Fibroblast of skin of right quadriceps (primary cell): ENCODE measurements around the gene SLC43A1.

ENCODE experiments used
- DNase-seq: peaks from one replicate; pipeline ENCODE4 v3.0.0-alpha.2; 2013

Gene SLC43A1

DNA sequence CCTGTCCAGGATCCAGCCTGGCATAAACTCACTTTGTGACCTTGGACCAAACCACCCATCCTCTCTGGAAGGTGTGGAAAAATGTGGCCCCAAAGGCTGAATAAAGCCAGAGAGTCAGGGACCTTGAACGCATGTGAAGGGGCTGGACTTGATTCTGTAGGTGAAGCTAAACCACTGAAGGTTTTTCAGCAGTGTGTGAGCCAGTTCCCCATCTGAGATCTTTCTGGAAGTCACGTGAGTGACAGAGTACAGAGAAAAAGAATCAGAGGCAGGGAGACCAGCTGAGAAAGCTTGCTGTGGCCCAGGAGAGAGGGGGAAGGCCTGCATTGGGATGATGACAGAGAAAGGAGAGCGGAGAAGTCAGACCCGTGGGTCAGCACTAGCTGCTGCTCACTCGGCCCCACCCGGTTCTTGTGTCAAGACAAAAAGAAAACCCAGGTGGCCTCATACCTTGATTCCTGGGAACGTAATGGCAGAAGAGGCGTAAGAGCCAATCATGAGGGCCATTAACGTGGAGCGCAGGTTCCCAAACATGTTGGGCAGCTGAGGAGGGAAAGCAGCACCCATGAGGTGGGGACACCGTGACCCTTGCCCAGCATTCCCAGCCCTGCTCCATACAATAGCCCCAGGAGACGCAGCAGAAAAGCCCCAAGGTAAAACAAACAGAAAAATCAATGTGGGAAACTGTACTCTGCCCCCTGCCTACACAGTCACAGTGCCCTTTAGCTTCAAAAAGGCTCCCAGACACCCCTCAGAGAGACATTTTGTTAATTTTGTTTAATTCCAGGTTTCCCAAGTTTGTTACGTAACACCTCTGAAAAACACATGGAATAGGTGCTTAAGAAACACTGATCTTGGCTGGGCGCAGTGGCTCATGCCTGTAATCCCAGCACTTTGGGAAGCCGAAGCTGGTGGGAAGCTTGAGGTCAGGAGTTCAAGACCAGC is 17.9 kb downstream of the SLC43A1 start:
- DNase-seq = no peak

GRCh38 chr11:57496109-57496820 is 19.2 kb downstream of the SLC43A1 start:
- no peak for DNase-seq

DNA sequence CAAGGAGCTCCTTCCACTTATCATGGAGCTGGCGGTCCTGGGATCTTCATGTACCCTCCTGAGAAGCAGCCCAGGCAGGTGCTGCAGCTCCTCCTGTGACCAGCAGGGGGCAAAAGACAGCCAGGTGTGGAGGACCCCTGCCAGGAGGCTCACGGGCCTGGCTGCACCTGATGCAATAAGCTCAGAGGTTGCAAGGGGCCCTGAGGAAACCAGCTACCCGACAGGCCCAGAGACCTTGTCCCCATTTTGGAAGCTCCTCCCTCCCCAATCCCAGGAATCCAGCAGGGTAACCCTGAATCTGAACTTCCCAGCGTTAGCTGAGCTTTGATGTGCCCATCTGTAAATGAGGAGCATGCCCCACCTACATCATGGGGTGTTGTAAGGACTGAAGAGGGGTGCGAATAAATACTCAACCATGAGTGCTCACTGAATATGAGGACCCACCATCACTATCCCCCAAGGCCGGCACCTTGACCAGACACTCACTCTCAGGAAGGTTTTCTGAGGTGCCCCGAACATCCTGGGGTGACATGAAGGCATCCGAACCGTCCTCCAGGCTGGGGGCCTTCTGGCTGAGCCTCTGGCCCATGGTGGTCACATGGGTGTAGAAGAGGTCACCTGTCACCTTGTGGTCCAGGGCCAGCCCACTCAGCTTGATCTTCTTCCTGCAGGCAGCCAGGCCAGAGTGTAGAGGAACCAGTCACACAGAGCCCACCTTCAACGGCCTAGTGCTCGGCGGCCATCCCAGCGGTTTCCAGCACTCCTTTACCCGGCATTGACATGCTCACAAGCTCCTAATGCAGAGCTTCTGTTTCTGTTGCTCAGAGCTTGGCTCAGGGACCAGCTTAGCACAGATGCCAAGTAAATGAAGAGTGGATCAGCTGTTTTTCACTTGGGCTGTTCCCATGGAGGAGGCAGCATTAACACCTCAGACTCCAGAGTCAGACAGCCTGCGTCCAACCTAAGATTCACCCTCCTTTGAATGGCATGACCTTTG is 21.7 kb downstream of the SLC43A1 start:
- DNase-seq = no peak

GRCh38 chr11:57491371-57492061 is 24.0 kb downstream of the SLC43A1 start:
- peak; percentile 24 for DNase-seq

DNA sequence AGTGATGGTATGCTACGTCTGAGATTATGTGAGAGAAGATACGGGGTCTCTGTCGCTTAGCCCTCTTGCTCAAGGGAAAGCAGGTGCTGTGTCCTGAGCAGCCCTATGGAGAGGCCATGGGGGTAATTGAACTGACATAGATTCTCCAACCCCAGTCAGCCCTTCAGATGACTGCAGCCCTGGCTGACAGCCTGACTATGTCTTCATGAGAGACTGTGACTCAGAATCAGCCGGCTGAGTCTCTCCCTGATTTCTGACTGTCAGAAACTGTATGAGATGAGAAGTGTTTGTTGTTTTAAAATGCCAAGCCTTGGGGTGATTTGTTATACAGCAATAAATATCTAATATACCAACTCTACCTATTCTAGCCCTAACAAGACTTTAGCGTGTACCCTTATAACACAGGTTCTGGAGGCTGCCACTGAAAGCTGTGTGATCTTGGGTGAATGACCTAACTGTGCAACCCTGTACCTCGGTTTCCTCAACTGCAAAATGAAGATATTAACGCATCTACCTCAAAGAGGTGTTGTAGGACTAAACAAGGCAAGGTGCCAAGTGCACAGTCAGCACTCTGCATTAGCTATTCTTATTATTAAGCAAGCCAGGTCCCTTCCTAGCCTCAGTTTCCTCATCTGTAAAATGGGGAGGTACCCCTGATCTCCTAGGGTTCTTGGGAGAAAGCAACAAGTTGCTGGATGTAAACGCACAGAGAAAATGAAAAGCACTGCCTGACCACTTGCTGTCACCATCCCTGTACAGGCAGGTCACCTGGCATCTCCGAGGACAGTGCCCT is 24.9 kb downstream of the SLC43A1 start:
- DNase-seq = no peak

DNA sequence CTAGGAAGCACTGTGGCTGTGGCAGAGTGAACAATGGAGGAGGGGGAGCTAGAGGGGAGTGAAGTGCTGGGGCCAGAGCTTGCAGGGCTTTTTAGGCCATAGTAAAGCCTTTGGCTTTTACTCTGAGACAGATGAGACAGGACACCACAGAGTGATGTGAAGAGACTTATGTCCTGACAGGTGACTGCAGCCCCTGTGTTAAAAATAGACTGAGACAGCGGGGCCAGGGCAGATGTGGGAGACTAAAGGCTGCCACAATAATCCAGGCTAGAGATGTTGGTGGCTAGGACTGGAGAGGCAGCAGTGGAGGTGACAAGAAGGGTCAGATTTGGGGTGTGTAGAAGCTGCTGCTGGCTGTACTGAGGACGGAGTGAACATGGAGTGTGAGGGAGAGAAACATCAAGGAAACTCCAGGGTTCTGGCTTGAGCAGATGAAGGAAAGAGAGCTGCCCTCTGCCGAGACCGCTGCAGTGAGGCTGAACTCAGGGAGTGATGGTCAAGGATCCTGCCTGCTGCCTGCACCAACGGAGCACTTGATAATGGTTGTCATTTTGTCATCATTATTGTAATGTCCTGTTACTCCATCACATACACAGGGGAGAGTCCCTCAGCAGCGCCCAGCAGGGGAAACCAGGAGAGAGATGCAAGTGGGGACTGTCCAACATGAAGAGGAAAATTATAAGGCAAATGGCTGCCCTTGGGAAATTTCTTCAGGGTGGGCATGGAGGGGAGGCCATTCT is 27.4 kb downstream of the SLC43A1 start:
- no peak for DNase-seq

- DNase-seq = no peak
Measured at GRCh38 chr11:57487021-57487778, 28.3 kb downstream of the SLC43A1 start.

GRCh38 chr11:57485217-57485990 is 30.1 kb downstream of the SLC43A1 start:
- DNase-seq = peak; percentile 42

- DNase-seq = peak; percentile 13
Measured at GRCh38 chr11:57484141-57484710, 31.3 kb downstream of the SLC43A1 start.

- DNase-seq = no peak
Measured at GRCh38 chr11:57483562-57483918, 32.0 kb downstream of the SLC43A1 start.

DNA sequence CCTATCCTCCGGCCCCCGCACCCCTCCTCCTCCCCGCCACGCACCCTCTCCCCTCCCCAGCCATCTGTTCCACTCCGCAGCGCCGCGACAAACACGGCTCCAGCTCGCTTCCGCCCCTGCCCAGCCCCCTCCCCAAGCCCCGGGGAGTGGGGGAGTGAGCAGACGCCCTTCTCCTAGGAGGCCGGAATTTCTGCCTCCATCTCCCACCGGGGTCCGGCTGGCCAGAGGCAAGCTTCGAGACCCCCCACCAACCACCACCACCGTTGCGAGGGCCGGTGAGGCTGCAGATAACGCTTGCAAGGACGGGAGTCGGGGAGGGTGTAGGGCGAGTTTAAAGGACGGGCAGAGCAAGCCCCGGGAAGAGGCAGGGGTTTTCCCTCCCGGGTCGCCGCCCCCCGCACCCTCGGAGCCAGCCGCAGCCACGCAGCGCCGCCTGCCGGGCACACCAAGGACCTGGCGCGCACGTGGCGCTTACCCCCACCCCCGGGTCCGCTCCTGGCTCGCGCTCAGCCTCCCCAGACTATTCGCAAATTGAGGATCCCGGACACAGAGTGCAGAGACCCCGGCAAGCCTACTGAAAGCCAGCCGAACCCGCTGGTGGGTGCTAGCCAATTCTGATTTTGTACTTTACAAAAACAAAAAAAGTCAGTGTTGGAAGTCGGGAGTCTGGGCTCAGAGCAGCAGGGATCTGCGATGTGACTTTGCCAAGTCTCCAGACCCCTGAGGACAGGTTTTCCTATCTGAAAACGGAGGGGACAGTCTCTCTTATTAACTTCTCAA is 32.5 kb downstream of the SLC43A1 start:
- DNase-seq = peak; percentile 32

DNA sequence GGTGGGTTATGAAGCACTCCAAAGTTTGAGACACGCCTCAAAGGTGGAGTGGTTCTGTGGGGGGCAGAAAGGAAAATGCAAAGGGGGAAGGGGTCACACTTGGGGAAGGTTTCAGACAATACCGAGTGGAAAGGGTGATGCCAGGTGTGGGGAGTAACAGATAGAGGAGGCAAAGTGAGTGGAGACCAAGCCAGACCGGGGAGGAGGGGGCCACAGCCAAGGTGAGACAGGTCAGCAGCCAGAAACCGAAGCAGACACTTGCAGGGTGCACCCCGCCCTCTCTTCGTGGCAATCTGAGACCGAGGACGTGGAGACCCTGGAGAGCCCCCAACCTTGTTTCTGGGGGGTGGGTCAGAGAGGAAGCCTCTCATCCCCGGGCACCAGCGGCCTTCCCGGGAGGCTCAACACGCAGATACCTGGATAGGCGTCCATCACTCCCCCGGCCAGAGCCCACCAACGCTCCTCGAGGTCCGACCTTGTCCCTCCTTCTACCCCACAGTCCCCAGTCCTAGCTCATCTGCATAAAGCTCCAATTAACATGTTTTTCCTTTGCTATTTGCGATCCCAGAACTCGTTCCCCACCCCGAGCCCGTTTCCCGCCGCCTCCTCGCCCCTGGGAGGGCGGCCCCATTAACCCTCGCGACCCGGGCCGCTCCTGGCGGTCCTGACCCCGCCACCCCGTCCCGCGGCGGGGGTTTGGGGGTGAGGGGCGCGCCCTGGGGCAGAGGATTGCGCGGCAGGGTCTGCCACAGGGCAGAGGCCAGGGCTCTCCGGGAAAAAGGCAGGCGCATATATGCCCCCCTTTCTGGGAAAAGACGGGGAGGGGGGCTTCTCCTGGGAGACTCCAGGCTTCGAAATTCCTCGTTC is 33.4 kb downstream of the SLC43A1 start:
- DNase-seq = no peak

DNA sequence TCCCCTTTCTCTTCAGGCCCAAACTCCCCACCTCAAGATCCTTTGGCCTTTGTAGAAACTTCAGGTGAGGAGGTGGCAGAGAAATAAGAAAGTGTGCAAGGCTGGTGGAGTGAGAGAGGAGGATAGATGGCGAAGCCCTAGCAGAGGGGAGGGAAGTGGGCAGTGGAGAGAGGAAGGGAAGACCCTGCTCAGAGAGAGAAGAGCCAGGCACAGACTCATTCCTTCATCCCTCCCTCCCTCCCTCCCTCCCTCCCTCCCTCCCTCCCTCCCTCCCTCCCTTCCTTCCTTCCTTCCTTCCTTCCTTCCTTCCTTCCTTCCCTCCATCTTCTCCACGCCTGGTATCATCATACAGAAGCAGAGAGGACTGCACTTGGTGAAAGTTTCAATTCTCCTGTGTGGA is 34.2 kb downstream of the SLC43A1 start:
- no peak for DNase-seq

DNA sequence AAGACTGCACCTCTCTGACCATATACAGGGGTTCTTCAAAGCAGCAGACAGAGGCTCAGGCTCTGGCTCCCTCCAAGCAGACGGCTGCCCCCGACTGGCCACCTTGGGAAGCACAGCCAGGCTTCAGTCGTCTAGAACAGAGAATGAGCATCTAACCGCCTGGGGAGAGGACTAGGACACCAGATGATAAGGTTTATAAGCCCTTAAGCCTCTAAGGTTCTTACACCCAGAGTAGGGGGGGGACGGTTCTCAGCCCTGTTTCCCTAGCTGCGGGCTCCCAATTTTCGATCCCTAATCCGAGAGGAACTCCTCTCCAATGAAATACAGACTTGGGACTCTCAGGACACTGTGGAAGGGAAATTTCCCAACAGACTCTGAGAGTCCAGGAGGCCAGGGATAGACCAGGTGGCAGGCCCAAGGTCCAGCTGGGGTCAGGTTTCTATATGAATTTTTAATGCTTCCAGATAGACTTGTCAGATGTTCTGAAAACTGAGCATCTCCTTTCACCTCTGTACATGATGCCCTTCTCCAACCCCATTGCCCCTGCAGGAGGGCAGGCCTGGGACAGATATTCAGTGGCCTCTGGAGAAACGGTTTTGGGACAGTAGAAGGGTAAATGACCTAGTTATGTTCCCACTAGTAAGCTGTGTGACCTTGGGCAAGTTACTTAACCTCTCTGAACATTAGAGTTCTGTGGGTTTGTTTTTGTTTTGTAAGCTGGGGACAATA is 34.9 kb downstream of the SLC43A1 start:
- peak; percentile 39 for DNase-seq

GRCh38 chr11:57479911-57480310 is 35.6 kb downstream of the SLC43A1 start:
- DNase-seq = no peak

DNA sequence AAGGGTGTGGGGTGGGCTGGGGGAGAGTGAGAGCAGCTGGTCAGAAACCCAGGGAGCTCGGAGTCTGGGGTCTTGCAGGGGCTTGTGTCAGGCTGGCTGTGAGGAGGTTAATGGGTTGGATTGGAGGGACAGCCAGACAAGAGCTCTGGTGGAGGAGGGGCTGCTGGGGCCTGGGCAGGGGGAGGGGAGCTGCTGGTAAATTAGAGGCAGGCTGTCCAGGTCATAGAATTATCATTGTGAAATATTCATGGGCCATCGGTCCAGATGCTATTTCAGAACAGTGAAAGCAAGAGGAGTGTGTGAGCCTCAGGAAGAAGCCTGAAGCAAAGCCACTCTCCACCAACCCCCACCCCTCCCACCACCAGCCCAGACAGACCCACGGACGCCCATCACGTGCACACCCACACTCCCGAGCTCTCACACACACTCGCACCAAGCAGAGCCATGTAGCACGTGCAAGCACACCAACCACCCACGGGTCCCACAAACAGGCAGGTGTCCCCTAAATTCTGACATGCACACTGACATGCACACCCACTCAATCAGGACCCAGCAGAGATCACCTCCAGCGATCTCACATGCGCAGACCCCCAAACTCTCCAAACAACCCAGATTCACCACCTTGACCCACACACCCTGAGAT is 36.4 kb downstream of the SLC43A1 start:
- no peak for DNase-seq
